HG03097 (cell line): Measurements from ENCODE around the gene MARCHF10.
"Not testable (repeated sequence)": the region's sequence is repeated elsewhere in the genome, so short reads cannot be mapped to it uniquely, and the experiment has no call there.

Experiments used
- ATAC-seq: cut with Tn5 transposase; IDR thresholded peaks from one replicate; pipeline ENCODE4 v1.9.1; 2021; ENCODE audit not compliant: unreplicated experiment, low FRiP score

MARCHF10 gene

DNA sequence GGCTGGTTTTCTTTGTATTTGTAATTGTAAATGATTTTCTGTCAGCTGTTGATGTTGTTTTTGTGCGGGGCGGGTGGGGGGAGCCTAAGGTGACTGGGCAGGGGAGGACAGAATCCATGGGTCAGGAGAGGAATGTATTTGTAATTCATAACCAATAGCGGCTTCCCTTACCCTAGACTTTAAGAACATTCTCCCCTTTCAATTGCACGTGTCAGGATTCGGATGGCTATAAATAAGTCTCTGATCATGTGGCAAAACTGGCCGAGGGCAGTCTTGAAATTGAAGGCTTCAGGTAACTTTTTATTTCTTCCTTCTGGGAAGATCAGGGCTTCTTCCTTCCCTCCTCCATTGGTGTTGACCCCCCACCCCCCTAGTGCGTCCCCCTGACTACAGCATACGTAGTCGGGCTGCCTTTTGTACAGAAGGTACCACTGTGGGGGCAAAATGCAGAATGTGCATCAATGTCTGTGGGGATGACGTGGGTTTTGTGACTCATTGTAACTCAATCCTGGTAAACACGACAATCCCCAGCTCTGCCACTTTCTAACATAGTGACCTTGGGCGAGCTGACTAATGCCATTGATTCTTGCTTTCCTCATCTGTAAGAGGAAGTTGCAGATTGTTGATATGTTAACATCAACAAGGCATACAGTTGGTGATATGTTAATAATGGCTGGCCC is 16.2 kb downstream of the MARCHF10 start:
- ATAC-seq: no peak

DNA sequence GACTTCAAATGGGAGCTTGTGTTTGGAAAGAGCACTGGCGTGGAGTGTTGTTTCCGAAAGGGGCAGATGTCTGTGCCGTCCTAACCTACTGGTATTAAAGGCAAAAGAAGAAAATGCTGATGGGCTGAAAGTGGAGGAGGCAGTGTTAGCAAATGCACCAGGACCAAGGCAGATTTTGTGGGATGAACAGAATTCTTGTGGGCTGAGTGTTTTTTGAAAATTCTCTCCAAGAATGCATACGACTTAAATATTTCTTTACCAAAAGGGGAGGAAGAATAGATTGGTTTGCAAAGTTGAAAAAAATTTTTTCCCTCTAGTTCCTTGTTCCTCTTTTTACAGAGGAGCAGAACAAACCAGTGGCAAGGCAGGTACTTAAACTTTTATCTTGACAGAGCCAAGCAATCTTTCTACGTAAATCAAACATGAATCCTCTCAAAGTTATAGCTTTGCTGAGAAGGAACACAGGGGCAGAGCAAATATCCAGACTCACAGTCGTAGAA is 16.8 kb downstream of the MARCHF10 start:
- ATAC-seq: no peak

DNA sequence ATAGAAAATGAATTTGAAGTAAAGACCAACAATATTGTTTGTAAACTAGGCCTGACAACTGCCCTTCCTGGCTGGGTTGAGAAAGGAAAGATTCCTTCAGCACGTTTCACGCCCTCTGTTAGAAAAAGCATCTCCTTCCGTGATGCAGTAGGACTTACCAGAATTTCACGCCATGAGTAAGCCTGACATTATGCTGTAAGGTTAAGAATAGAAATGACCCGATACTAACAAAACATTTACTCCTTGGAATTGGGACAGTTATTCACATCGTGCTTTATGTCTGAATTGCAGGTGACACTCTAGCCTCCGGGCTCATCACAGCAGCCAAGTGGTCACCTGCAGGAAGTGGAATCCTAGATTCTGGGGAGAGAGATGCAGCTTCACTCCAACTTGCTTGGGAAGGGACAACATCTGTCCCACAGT is 17.5 kb downstream of the MARCHF10 start:
- no peak for ATAC-seq

DNA sequence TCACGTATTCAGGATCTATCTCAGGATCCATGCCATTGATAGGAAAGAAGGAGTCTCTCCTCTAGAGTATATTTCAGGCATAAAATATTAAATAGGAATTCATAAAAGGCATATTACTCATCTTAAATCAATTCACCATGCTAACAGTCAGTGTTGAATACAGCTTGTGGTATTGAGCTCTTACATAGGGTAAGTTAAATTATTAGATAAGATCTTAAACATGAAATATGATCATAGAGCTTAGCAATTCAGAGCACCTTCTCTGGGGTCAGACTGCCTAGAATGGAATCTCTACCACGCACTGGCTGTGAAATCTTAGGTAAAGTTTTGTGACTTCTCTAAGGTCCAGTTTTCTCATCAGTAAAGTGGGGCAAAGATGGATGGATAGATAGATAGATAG is 20.7 kb downstream of the MARCHF10 start:
- ATAC-seq: no peak

DNA sequence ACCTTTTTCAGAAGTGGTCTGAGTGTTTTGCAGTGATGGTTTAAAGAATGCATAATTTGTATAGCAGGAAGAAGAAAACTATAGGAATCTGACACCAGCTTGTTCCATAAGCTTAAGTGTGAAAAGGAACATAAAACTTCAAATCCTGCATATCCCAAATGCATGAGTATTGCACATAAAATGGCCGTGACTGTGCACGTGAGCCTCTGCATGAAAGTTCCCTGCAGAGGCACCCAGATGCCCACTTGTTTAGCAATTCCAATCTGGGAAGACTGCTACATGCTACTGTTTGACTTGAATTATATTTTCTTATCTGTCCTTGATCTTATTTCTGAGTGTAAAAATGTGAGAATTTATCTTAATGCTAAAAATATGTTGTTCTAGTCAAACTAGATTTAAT is 21.5 kb downstream of the MARCHF10 start:
- ATAC-seq: no peak

DNA sequence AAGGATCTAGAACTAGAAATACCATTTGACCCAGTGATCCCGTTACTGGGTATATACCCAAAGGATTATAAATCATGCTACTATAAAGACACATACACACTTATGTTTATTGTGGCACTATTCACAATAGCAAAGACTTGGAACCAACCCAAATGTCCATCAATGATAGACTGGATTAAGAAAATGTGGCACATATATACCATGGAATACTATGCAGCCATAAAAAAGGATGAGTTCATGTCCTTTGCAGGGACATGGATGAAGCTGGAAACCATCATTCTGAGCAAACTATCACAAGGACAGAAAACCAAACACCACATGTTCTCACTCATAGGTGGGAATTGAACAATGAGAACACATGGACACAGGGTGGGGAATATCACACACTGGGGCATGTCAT is 22.1 kb downstream of the MARCHF10 start:
- not testable (repeated sequence) for ATAC-seq

DNA sequence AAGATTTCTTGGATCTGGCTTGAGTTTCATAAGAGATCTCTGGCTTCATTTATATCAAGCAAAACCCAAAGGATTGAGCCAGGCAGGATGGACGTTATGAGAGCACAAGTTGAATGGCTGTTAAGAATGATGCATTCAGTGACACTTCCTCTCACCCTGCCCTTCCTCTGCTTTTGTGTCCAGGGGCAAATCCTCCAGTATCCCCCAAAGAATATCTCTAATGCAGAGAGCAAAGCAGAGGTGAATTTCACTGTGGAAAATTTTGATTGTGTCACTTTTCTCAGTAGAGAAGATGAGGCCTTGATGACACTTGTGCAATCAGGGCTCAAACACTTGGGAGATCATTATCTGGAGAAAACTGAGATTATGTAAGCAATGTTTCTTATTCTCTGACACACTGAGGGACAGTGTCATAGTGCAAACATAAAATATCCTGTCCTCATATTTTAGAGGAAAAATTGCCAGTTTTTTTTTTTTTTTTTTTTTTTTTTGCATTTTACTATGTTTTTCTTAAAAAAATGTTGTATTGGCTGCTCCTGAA is 25.3 kb downstream of the MARCHF10 start:
- ATAC-seq: no peak

DNA sequence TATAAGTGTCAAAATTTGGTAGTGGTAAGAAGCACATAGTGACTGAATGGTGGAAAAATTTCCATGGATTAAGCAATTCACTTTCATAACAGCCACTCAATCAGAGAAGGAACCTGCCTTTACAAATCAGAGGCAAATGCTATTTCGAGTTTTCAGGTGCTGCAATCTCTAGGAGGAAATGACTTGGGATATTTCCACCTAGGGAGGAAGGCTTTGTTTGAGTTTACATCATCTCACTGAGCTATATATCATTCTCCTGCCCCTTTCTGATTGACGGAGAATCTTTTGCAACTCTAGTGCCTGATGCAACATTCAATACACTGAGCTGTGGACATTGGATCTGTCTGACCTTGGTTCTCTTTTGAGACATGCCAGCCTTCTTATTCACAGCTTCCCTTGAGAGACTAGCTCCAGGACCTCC is 26.3 kb downstream of the MARCHF10 start:
- no peak for ATAC-seq

DNA sequence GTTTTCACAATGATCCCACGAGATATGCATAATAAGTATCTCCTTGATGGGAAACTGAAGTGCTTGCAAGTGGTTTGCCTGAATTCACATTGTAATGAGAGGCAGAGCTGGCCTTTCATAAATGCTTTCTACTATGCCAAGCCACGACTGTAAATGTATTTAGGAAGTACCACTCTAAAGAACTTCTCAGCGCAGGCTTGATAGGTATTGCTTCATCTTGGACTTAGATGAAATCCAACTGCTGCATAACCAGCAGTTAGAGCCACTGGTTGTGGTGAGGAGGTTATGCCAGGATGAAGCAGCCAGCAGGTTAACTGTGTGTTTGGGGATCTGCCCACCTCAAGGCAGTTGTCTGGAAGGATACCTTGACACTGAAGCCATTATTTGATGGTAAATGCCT is 26.8 kb downstream of the MARCHF10 start:
- ATAC-seq: no peak

DNA sequence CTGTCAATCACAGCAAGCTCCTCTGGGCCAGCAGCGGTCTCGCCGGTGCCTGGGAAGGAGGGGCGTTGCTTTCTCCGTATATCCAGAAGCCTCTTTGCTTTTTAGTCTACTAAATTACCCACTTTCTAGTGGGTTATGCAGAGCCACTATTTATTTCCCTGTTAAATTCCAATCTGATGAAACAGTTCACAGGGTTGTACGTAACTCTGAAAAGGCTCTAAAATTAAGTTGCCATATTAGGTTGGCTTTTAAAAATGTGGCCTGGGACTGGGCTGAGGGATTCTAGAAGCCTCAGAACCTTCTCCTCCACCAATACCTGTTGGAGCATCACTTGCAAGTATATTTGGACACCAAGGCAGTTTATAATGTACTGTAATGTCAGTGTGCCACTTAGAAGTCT is 27.2 kb downstream of the MARCHF10 start:
- ATAC-seq: no peak

DNA sequence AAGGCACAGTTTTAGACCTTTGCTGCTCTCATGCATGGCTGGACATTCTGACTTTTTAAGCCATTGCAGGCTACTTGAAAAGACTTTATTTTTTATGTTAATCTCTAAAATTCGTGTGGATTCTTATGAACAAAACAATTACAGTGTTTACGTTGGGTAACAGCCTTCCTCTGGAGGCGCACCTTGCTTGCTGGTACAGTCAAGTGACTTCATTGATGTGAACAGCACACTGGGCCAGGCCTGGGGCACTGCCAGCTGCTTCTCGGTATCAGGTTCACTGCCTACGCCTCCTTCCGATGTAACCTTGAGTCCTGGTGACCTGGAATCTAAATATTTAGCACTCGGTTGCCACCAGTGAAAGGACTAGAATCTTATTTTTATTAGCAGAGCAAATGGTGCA is 27.8 kb downstream of the MARCHF10 start:
- ATAC-seq: no peak

DNA sequence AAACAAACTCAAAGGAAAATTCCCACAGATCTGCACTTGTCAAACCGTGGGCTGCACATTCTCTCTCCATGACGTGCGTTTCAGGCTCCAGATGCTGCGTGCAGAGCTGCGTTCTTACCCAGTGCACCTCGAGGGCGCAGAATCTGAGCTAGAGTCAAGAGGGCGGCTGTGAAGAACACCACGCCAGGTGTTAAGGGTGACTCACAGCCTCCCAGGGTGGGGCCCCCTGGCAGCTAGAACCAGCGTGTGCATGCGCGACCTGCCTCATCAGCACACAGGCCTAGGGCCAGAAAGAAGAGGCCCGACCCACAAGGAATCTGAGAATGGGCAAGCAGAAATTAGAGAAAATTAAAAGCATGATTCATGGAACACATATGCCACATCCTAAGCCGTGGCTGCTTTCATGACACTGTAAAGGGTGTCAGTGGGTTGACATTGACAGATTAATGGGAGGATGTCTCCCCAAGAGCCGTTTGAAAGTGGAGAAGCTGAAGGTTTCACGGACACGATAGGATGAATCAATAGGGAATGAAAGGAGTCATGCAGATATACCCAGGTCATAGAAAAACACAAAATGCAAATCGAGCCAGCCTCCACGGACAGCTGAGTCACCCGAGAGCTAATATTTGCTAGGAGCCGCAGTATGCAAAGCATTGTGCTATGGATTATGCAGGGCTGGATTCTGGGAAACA is 29.0 kb downstream of the MARCHF10 start:
- ATAC-seq: no peak

DNA sequence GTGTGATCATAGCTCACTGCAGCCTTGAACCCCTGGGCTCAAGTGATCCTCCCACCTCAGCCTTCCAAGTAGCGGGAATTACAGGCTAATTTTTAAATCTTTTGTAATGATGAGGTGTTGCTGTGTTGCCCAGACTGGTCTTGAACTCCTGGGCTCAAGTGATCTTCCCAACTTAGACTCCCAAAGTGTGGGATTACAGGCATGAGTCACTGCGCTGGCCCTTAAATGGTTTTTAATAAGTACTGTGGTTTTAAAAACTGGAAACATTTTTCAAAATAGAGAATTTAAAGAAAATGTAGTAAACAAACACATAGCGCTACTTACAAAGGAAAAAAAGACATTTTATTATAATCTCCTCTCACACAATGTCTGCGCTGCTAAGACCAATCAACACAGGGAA is 32.2 kb downstream of the MARCHF10 start:
- no peak for ATAC-seq

DNA sequence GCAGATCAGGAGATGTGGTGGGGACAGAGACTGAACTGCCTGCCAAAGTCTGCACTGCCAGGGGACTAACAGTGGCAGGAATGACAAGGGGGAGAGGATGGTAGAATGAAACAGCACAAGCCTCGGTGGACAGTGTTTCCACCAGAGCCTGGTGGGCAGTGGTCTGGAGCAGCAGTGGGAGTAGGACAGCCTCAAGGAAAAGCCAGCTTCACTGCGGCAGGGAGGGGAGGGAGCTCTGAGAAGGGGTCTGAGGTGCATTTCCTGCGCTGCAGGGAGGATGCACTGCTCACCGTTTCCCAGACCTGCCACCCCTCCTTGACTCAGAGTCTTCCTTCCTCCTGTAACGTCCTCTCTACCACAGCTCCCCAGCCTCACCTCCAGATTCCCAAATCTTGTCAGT is 33.8 kb downstream of the MARCHF10 start:
- ATAC-seq: no peak

DNA sequence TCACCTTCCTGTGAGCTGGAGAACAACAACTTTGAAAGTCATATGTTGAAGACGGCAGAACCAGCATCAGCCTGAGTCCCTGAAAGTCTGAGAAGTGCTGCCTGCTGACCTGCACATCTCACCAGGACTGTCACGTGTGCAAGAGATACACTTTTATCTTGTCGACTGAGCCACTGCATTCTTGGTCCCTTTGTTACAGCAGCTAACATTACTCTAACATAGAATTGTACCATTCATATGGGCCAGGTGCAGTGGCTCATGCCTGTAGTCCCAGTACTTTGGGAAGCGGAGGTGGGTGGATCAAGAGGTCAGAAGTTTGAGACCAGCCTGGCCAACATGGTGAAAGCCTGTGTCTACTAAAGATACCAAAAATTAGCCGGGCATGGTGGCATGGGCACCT is 40.1 kb downstream of the MARCHF10 start:
- no peak for ATAC-seq

DNA sequence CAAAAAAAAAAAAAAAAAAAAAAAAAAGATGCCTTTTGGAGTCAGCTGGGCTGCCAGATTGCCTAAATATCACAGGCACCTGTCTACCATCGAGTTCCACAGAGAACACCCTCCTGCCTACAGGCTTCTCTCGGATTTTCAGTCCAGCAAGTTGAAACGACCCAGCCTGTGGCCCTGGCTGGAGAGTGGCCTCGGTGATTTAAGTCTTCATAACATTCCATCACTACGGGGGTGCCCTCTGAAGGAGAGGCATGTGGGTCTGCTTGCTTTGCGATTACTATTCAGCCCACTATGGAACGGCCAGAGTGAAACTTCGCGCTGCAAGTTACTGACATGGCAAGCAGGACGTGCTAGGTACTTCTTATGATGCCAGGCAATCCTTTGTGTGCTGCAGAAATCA is 42.8 kb downstream of the MARCHF10 start:
- no peak for ATAC-seq

DNA sequence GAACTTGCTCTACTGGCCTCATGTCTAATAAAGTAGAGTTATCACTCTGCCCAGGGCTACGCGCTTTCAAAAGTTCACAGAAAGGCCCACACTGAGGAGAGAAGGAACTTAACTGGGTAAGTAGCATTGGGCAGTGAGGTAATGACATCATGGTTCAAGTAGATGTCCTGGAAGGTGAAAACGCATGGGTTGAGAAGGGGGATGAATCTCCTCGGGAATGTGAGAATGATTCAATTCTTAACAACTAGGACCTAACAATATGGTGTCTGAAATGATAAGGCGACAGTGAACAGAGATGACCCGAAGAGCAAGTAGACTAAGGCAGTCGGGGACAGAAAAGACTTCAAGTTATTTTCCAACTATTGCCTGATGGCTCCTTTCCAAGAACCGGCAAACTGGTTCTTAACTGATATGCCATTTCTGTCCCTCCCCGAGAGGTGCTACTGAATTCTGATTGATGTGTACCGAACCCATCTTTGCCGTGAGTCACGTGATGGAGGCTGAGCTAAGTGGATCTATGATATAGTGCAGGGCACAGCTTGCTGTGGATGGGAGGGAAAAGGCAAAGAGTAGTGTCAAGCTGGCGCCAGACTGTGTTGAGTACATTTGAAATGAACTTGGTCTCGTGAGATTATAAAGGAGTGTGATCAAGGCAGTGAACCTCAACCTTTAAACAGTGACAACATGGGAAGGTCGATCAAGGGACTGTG is 44.1 kb downstream of the MARCHF10 start:
- ATAC-seq: no peak

DNA sequence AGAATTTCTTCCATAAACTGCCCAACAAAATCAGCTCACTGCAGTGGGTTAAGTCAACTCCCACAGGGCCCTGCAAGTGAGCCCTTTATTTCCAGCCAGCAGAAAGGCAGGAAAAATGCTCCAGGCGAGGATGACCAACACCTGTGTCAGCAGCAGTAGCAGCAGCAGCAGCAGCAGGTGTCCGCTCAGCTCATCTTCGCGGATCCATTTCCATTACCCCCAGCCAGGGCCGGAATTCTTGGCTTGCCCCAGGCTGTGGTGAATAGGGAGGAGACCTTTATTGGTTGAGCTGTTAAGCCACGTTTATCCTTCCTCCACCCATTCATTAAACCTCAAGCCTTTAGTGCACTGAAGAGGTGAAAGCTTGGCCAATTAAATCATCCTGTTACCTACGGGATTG is 46.2 kb downstream of the MARCHF10 start:
- ATAC-seq: no peak

DNA sequence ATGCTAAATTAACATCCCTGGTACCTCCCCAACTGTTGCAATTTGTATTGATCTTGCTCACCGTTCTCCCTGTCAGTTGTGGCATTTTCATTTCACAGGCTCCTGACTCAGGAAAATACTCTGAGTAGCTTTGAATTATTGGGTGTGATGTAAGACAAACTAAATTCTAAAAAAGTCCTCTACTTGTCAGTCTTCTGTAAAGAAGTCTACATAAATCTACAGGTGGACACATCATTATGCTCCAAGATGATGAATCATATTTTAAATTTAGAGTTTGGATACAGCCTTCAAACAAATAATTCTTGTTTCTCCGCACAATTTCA is 47.2 kb downstream of the MARCHF10 start:
- ATAC-seq: no peak

DNA sequence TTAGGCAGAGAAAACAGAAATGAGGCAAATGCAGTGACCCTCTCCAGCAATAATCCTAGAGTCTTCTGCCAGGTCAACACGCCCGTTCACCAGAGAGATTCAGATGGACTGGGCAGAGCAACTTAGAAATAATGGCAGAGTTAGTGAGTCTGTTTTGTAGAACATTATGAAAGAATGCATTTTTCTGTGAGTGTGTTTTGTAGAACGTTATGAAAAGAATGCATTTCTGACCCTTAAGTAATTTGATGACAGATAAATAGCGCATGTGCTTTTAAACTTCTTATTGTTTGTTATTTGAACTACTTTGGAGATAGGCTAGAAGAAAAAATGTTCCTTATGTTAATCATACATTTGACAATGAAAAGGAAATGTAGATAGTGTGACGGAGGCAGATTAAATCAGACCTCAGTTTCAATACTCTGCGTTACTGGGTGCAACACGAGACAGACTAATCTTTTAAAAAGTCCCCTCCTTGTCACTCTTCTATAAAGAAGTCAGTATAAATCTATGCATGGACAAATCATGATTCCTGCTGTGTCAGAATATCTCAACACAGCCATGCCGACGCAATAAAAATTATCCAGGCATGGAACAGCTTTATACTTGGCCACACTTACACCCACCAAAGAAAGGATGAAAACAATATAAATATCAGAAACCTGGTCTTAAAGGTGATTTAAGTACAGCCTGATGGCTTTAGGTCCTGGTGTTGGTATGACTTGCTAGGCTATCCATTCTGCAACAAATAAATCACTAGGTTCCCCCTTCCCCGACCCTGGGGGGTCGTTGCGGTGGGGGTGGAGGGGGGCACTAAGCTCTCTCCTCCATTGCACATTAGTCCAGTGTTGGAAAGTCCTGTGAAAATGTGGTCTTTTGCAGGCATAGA is 47.8 kb downstream of the MARCHF10 start:
- ATAC-seq: no peak
